HUES48 (cell line): ENCODE measurements around the gene NAB1.
A peak's percentile ranks its signal among the peaks of the same experiment; 100 is the strongest.

ENCODE experiments used
- H3K27ac ChIP-seq: one replicate; pipeline ENCODE4 v1.7.0; 2013; ENCODE audit warnings: low read depth, low read length, inconsistent platforms
- H3K27me3 ChIP-seq: 2 replicates; pipeline ENCODE4 v1.6.1; 2013; ENCODE audit warnings: mild to moderate bottlenecking, low read length; ENCODE audit not compliant: control insufficient read depth, insufficient read depth
- H3K36me3 ChIP-seq: 2 replicates; pipeline ENCODE4 v1.6.1; 2013; ENCODE audit warnings: low read length; ENCODE audit not compliant: control insufficient read depth, insufficient read depth
- H3K4me1 ChIP-seq: 2 replicates; pipeline ENCODE4 v1.6.1; 2013; ENCODE audit warnings: mild to moderate bottlenecking, low read length; ENCODE audit not compliant: control insufficient read depth, insufficient read depth
- H3K4me3 ChIP-seq: 2 replicates; pipeline ENCODE4 v1.5.1; 2013; ENCODE audit warnings: mild to moderate bottlenecking, low read depth, low read length
- H3K9ac ChIP-seq: 2 replicates; pipeline ENCODE4 v1.6.1; 2013; ENCODE audit warnings: mild to moderate bottlenecking, low read depth, low read length, moderate library complexity
- H3K9me3 ChIP-seq: 2 replicates; pipeline ENCODE4 v1.6.1; 2013; ENCODE audit warnings: low read length; ENCODE audit not compliant: control insufficient read depth, insufficient read depth

NAB1 gene

DNA sequence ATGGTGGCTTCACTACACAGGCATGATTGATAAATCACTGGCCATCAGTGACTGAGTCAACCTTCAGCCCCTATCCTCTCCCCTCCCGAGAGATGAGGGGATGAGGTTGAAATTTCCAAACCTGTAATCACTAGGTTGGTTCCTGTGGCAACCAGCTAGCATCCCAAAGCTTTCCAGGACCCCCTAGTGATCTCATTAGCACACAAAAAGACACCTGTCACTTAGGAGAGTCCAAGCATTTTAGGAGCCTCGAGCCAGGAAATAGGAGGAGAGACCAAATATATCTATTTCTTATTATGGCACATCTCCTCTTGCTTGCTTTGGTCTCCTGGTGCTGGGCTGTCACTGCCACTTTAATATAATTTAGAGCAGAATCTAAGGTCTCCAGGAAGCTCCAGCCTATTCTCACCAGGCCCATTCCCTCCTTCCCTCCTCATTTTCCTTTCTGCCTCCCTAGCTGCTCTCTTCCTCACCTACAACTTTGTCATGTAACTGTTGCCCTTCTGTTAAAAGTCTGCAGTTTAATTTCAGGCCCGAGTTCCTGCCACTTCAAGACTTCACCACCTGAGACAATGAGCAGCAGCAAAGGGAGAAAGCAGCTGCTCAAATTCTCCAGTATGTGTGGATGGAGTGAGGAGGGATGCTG, 33.2 kb upstream of the NAB1 start:
- H3K4me3 ChIP-seq, result no peak overlapping the region
- no peak overlapping the region for H3K27ac ChIP-seq
- H3K9ac ChIP-seq, result no peak overlapping the region

GRCh38 chr2:190618030-190618429, 30.9 kb upstream of the NAB1 start:
- H3K9me3 ChIP-seq, result no peaks in the 10 kb centered on the region
- H3K36me3 ChIP-seq, result no peaks in the 10 kb centered on the region
- H3K4me1 ChIP-seq, result peaks cover 25% of the 10 kb centered on the region
- H3K27ac ChIP-seq, result no peak overlapping the region
- no peak overlapping the region for H3K9ac ChIP-seq
- no peak overlapping the region for H3K4me3 ChIP-seq
- H3K27me3 ChIP-seq, result no peaks in the 10 kb centered on the region

More for the DNA sequence above, 33.2 kb upstream of the NAB1 start:
- H3K27me3 ChIP-seq, result no peaks in the 10 kb centered on the region
- H3K9me3 ChIP-seq, result no peaks in the 10 kb centered on the region; the same call in 1 of the 2 replicates
- peaks cover 25% of the 10 kb centered on the region for H3K4me1 ChIP-seq
- no peaks in the 10 kb centered on the region for H3K36me3 ChIP-seq

- no peak overlapping the region for H3K27ac ChIP-seq
- no peaks in the 10 kb centered on the region for H3K4me1 ChIP-seq
- H3K4me3 ChIP-seq, result no peak overlapping the region
- no peaks in the 10 kb centered on the region for H3K36me3 ChIP-seq
- H3K27me3 ChIP-seq, result peaks cover 19% of the 10 kb centered on the region
- H3K9ac ChIP-seq, result no peak overlapping the region
- H3K9me3 ChIP-seq, result no peaks in the 10 kb centered on the region
Measured at GRCh38 chr2:190625691-190626090, 23.2 kb upstream of the NAB1 start.

DNA sequence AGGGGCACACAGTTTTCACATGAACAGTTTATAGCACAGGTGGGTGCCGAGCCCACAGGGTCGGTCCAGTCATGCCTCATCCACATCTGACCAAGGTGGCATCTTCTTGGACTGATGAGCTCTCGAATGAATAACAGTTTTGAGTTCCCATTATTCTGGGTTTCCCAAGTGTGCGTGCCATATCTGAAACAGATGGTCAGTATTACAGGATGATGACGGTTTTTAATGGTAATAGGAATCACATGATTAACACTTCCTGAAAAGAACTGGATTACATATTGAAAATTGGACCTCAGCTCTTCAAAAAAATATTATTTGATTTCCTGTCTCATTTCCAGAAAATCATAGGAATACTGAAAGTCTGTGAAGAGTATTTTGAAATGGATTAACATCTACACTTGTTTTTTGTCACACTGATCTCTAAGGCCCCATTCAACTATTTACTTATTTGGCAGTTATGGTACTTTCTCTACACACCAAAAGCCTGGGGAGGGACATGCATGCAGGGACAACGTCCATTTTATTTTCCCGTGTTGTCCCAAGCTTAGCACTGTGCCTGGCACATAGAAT, 22.2 kb upstream of the NAB1 start:
- H3K4me1 ChIP-seq, result no peaks in the 10 kb centered on the region
- H3K9me3 ChIP-seq, result no peaks in the 10 kb centered on the region
- H3K27me3 ChIP-seq, result peaks cover 19% of the 10 kb centered on the region
- H3K27ac ChIP-seq, result no peak overlapping the region
- no peaks in the 10 kb centered on the region for H3K36me3 ChIP-seq
- H3K9ac ChIP-seq, result no peak overlapping the region
- no peak overlapping the region for H3K4me3 ChIP-seq

DNA sequence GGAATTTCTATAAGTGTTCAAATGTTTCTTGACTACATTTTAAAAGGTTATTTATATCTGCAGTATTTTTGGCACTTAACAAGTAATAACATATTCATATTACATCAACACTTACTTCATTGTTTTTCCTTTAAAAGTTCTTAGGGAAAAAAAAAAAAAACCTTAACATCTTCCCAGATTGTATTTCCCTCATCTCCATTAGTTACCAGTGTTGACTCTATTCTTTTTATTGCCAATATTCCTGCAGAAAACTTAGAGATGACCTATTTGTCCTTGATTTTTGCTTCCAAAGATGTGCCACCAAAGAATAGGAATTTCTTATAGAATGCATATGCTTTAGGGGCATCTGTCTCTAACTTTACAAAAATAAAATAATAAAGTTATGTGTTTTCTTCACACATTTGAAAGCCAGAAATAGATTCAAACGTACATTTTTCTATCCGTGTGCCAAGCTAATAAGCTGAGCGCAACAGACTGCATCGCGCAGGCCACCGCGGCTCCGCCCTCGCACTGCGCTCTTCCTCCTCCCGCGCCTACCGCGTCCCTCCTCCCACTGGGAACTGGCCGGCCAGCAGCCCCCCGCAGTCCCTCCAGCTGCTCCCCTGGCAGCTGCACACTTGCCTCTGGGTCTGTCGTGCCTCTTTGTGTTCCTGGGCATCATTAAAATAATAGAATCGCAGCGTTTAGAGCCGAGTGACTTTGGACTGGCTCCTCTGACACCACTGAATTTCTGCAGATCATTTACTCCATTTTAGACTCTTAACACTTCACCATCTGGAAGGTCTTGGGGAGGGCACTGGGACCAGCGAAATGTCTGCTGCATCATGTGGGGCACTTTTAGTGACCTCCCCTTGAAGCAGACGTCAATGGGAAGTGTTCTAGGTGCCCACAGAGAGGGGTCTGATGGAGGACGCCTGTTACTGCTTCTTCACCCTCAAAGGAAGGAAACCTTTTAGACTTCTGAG, 21.2 kb upstream of the NAB1 start:
- H3K9me3 ChIP-seq, result no peaks in the 10 kb centered on the region
- H3K9ac ChIP-seq, result no peak overlapping the region
- peaks cover 19% of the 10 kb centered on the region for H3K27me3 ChIP-seq
- peak overlapping the region; percentile 45; the same call in 1 of the 2 replicates for H3K4me3 ChIP-seq
- H3K4me1 ChIP-seq, result no peaks in the 10 kb centered on the region
- H3K36me3 ChIP-seq, result no peaks in the 10 kb centered on the region
- no peak overlapping the region for H3K27ac ChIP-seq

DNA sequence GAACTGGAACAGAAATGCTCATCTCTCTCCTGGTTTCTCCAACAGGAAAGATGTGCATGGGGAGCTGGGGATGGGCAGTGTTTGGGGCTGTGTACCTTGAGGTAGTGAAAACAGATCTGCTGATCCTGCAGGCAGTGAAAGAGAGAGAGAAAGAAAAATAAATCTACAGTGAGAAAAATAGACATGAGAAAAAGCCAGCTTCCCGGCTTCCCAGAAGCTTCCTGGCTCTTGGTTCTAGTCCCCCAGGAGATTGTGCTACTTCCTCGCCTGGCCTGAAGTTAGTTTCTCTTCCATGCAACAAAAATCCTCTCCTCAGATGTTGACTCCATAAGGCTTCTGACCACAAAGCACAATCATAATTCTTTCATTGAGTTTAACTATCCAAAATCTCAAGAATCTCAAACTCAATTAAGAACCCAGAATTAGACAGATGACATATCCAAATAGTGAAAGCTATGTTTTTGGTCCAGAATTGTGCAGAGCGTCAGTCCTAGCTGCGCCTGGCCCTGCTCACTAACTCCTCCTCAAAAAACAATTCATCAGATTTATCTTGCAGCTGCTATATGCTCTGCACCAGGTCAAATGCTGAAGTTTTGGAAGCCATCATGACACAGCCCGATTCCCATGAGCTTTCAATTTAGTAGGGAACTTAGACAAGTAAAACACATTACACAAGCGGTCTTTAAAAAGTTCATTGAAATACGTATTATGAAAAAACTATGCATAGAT, 20.1 kb upstream of the NAB1 start:
- H3K9me3 ChIP-seq, result no peaks in the 10 kb centered on the region
- H3K9ac ChIP-seq, result no peak overlapping the region
- H3K36me3 ChIP-seq, result no peaks in the 10 kb centered on the region
- no peaks in the 10 kb centered on the region for H3K4me1 ChIP-seq
- H3K27ac ChIP-seq, result no peak overlapping the region
- H3K27me3 ChIP-seq, result peaks cover 19% of the 10 kb centered on the region
- H3K4me3 ChIP-seq, result no peak overlapping the region

- Histone ChIP-seq H3K4me3 (no peak overlapping the region), H3K4me1 (no peaks in the 10 kb centered on the region), H3K36me3 (no peaks in the 10 kb centered on the region), H3K27ac (no peak overlapping the region), H3K27me3 (no peaks in the 10 kb centered on the region), H3K9ac (no peak overlapping the region), H3K9me3 (no peaks in the 10 kb centered on the region)
Measured at GRCh38 chr2:190634381-190634780, 14.5 kb upstream of the NAB1 start.

- Histone ChIP-seq H3K9me3 (no peaks in the 10 kb centered on the region), H3K27me3 (no peaks in the 10 kb centered on the region), H3K36me3 (no peaks in the 10 kb centered on the region), H3K27ac (no peak overlapping the region), H3K4me3 (no peak overlapping the region), H3K9ac (no peak overlapping the region), H3K4me1 (no peaks in the 10 kb centered on the region)
Measured at GRCh38 chr2:190635781-190636180, 13.1 kb upstream of the NAB1 start.

GRCh38 chr2:190636361-190636760, 12.5 kb upstream of the NAB1 start:
- H3K36me3 ChIP-seq, result no peaks in the 10 kb centered on the region
- H3K9ac ChIP-seq, result no peak overlapping the region
- H3K27ac ChIP-seq, result peak overlapping the region; percentile 16
- H3K4me1 ChIP-seq, result no peaks in the 10 kb centered on the region
- H3K4me3 ChIP-seq, result no peak overlapping the region
- no peaks in the 10 kb centered on the region for H3K9me3 ChIP-seq
- no peaks in the 10 kb centered on the region for H3K27me3 ChIP-seq

GRCh38 chr2:190637281-190637734, 11.6 kb upstream of the NAB1 start:
- H3K27ac ChIP-seq, result no peak overlapping the region
- H3K27me3 ChIP-seq, result no peaks in the 10 kb centered on the region
- no peaks in the 10 kb centered on the region for H3K36me3 ChIP-seq
- H3K4me1 ChIP-seq, result no peaks in the 10 kb centered on the region
- H3K9me3 ChIP-seq, result no peaks in the 10 kb centered on the region
- H3K9ac ChIP-seq, result no peak overlapping the region
- H3K4me3 ChIP-seq, result no peak overlapping the region
